Stimulated activated CD4-positive, alpha-beta T cell treated with anti-CD3 and anti-CD28 coated beads, Interleukin-2, amount 100 ng/mL, for 48 hours (primary cell): ENCODE measurements around the gene SLC13A4.
"Not testable (repeated sequence)": the region's sequence is repeated elsewhere in the genome, so short reads cannot be mapped to it uniquely, and the experiment has no call there.

Experiments
- DNase-seq, 2 donors: peaks; one replicate each; pipeline ENCODE4 v3.0.0-alpha.2; 2020

The SLC13A4 gene

DNA sequence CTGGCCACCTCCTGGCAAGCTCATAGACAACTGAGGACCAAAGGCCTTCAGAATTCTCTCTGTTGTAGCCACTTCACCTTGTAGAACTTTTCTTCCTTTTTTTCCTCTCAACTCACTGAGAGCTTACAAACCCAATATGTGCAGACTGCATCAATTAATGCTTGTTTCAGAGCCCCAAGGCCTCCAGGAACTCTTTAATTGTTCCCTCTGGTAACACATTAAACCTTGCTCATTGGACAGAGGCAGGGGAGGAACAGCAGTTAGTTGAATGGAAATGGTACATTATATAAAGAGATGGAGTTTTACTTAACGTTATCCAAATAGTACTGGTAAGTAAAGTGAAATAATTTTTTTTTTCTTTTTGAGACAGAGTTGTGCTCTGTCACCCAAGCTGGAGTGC lies 40.5 kb downstream of the SLC13A4 start:
- DNase-seq = no peak

DNA sequence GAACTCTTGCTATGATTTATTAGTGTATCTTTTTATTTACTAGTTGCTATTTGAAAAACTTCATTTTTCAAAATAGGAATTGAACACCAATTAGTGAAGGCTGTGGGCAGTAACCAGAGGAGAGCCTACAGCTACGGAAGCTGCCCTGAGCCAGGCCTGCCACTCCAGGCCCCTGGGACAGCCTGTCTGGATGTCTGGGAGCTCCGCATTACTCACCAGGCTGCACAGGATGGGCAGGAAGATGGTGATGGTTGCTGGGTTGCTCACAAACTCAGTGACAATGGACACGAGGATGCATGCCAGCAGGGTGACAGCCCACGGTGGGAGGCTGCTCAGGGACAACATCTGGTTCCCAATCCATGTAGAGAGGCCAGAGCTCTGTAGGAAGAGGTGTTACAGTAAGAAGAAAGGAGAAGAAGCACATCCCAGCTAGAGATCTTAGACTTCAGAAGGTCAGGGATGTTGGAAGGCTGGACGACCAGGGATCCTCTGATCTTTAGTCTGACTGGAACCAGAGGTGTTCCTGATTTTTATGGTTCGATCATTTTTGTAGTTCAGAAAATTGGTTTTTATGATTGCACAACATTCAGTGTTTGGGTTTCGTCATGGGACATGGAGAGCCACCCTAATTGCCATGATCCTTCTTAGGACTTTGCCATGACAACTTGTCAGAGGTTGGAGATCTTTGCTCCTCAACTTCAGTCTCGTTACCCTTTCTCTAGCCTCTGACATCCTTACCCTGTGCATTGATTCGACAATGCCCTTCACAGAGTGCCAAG lies 42.5 kb downstream of the SLC13A4 start:
- no peak for DNase-seq

- DNase-seq = no peak
These were observed 43.3 kb downstream of the SLC13A4 start for GRCh38 chr7:135684699-135685098.

- DNase-seq = no peak
These were observed 43.9 kb downstream of the SLC13A4 start for GRCh38 chr7:135684136-135684535.

DNA sequence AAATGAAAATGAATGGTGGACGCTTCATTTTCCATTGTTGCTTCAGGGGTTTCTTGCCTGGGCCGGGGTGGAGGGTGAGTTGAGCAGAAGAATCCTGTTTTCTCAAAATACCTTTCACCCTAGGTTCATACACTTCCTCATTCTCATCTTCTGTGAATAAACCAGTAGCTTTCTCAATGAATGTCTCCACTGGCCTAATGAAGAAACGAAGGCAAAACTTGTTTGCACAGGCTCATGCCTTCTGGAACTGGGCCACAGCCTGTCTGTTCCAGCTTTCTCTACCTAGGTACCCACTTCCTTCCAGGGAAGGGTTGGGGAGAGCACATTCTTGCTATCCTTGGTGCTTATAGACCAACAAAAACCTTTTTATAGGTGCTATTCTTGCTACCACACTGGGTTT lies 44.4 kb downstream of the SLC13A4 start:
- DNase-seq = no peak

DNA sequence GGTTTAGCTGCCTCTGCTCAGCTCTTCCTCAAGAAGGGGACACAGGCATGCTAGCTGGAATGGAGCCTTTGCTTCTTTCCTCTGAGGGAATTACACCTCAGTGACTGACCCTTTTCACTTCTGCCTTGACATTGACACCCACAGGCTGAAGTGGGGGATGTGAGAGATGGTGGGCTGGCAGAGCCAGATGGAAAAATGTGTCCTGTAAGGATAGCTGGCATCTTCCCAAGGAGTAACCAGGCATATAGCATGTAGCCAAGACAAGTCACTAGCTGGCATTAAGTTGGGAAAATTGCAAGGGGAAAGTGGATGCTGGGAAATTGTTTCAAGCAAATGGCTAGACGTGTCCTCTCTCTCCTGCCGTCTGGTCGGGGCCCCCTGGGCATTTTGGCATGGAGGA lies 45.8 kb downstream of the SLC13A4 start:
- no peak for DNase-seq

- DNase-seq = no peak
These were observed 46.2 kb downstream of the SLC13A4 start for GRCh38 chr7:135681762-135682161.

DNA sequence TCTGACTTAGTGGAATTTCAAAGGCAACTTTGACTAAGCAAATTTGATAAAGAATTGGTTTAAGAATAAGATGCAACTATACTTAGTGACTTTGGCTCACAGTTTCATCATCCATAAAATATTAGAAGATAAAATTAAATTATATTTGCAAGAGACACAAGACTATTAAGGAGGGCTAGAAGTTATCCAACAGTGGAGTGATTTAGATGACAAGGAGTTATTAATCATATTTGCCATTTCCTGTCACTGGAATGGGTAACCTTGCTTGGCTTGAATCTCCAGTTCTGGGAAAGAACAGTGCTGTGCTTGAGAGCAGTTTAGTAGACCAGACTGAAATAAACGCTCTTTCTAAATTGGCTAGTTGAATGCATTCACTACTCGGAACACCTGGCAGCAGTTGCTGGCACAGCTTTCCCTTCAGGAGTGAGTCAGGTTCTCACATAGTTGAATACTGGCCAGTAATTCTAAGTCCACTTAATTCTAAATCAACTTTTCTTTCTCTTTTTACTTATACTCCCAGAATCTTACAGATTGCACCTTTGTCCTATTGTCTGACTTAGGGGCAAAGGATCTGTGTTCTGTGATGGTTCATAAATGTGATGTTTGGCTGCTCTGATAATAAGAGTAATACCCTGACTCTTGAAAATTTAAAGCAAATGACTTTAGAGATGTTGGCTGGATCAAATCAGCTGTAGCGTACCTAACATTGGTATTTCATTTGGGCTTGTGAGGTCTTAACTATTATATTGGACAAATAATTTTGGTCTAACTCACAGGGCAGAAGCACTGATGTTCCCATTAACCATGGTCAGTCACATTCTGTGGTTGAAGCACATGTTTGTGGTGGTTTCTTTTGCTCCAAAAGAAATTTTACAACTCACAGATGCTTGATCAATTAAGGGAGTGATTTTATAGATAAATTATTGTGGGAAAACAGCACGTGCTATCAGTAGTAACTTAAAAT lies 49.1 kb downstream of the SLC13A4 start:
- no peak for DNase-seq

DNA sequence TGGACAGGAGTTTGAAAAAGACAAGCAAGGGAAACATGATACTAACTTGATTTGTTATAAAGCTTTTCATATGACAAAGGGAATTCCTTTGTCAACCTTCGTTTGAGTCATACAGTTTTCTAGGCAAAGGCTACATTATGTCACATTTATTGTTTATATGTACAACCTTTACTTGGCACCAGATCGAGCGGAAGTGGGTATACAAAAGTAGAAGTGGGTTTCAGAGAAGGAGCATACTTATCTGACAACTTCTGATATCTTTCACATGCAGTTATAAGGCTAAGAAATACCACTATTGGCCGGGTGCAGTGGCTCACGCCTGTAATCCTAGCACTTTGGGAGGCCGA lies 54.7 kb downstream of the SLC13A4 start:
- DNase-seq = no peak

GRCh38 chr7:135672560-135673359 lies 55.2 kb downstream of the SLC13A4 start:
- DNase-seq = no peak

- DNase-seq = no peak
These were observed 57.8 kb downstream of the SLC13A4 start for GRCh38 chr7:135670179-135670578.

GRCh38 chr7:135669774-135670173 lies 58.2 kb downstream of the SLC13A4 start:
- DNase-seq = no peak

DNA sequence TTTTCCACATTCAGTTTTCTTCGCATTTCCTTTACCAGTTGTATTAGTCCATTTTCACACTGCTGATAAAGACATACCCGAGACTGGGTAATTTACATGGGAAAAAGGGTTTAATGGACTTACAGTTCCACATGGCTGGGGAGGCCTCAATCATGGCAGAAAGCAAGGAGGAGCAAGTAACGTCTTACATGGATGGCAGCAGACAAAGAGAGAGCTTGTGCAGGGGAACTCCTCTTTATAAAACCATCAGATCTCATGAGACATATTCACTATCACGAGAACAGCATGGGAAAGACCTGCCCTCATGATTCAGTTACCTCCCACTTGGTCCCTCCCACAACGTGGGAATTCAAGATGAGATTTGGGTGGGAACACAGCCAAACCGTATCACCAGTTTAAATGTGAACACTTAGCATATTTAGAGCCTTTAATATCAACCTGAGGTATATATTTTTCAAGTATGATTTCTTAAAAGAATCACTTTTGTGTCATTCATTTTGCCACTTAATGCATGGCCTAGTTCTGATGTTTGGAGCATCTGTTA lies 59.1 kb downstream of the SLC13A4 start:
- not testable (repeated sequence) for DNase-seq

- DNase-seq = not testable (repeated sequence)
These were observed 60.4 kb downstream of the SLC13A4 start for GRCh38 chr7:135667626-135668025.

DNA sequence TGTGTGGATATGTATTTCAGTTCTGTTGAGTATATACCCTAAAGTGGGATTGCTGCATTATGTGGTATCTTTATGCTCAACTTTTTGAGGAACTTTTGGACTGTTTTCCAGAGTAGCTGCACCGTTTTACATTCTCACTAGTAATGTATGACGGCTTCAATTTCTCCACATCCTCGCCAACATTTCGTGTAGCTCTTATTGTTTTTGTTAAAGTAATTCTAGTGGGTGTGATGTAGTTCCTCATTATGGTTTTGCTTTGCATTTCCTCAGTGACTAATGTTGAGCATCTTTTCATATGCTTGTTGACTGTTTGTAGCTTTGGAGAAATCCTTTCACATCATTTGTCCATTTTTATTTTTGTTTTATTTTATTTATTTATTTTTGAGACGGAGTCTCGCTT lies 61.1 kb downstream of the SLC13A4 start:
- no peak for DNase-seq

DNA sequence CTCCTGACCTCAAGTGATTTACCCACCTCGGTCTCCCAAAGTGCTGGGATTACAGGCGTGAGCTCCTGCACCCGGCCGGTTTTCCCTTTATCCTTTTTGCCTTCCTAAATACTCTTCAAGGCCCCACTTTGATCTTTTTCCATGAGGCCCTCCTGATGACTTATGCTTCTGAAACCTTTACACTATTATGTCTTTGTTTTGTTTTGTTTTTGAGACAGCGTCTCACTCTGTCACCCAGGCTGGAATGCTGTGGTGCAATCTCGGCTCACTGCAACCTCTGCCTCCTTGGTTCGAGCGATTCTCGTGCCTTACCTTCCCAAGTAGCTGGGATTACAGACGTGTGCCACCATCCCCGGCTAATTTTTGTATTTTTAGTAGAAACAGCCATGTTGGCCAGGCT lies 61.8 kb downstream of the SLC13A4 start:
- no peak for DNase-seq

DNA sequence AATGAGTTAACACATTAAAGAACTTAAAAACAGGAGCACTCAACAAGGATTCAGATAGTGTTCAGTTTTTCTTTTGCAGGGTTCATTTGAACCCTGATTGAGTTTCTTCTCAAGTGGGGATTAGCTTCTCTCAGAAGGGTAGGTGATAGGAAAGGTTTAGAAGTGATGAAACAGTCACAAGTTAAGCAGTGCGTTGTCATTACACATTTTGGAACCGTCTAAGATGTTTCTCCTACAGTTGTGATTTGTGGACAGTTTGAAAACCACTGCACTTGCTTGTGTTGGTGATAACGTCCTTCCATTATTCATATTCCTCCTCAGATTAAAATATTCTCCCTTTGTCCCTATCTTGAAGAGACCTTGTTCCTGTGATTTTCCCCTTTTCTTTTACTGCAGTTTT lies 62.9 kb downstream of the SLC13A4 start:
- DNase-seq = no peak

DNA sequence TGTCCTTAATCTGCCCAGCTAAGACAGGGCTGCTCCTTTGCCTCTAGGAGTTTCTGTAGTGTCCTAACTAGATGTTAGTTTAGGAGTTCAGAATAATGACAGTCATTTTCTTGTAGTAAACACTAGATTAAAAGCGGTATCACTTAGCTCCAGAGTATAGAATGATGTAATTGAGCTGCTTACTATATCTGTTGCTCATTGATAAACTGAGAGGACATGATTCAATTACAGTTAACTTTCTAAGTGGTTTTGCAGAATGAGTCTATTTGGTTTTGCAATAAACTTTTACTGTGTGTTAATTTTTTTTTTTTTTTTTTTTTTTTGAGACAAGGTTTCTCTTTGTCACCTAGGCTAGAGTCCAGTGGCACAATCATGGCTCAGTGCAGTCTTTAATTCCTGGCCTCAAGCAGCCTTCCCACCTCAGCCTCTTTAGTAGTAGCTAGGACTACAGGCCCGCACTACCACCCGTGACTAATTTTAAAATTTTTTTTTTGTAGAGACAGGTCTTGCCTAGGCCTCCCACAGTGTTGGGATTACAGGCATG lies 63.9 kb downstream of the SLC13A4 start:
- DNase-seq = no peak

GRCh38 chr7:135662373-135663114 lies 65.4 kb downstream of the SLC13A4 start, which contains the start of gene STMP1:
STMP1 (plus strand) TSS chr7:135662514.
- peak; percentile 95 to 98 for DNase-seq

GRCh38 chr7:135662123-135662372 lies 65.9 kb downstream of the SLC13A4 start:
- DNase-seq = no peak

DNA sequence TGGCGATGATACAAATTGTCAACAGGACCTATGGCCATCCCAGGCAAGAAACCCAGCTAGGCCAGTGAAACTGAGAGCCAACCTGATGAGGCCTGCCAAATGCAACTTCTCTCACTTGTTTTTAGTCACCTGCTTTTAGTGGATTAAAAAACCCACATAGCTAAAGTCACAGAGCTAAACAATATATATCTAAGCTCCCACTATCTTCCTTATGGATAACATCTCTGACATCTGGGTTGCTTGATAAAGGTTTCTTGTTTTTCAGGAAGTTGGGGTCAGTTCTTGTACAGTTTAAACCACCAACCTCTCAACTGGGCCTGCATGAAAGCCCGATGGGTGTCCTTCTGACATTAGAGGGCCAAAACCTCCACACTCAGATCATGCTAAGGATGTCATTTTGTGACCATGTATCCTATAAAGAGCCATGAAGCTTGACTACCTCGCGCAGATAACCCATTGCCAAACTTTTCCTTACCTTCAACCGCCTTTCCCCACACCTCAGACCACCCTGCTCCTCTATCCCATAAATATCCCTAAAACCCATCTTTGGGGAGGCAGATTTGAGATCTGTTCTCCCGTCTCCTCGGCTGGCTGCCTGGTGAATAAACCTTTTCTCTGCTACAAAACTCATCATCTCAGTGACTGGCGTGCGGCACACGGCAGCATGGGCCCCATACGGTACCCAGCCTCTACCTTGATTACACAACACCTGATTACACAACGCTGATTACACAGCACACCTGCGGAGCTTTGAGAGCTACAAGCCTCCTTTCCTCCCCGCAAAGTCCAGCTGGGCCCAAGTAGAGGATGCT lies 66.5 kb downstream of the SLC13A4 start:
- DNase-seq = no peak
